Psoas muscle (tissue), 8 donors: ENCODE data around the gene SPRYD7. TPM values are rescaled to one million over a fixed set of nuclear protein-coding genes. Genes with fewer than 3 reads are reported as not detected.

Source experiments
- ATAC-seq, 4 donors: fragments of 200-7000 bp; cut with Tn5 transposase; one replicate each; pipeline ENCODE4 v1.9.1; 2020; ENCODE audit warnings: moderate library complexity in 3 of 4, mild to moderate bottlenecking in 2 of 4
- DNase-seq, 2 donors: peaks; one replicate each; pipeline ENCODE4 v3.0.0-alpha.2; 2020
- H3K27ac ChIP-seq: fragments of 200-600 bp; one replicate; pipeline ENCODE4 v1.8.0; 2022
- H3K27me3 ChIP-seq, 3 donors: fragments of 200-600 bp in 1 of 3; one replicate each; pipeline versions ENCODE4 v1.6.1 to v1.8.0; 2013 to 2022; ENCODE audit warnings: low read length in 2 of 3, mild to moderate bottlenecking in 2 of 3, moderate library complexity in 1 of 3; ENCODE audit not compliant: insufficient read depth in 3 of 3
- H3K36me3 ChIP-seq, 2 donors: fragments of 200-600 bp in 1 of 2; one replicate each; pipeline versions ENCODE4 v1.6.1 to v1.8.0; 2013 to 2022; ENCODE audit warnings: low read depth in 1 of 2, mild to moderate bottlenecking in 1 of 2, moderate library complexity in 1 of 2; ENCODE audit not compliant: insufficient read depth in 1 of 2
- H3K4me1 ChIP-seq: fragments of 200-600 bp; one replicate; pipeline ENCODE4 v1.8.0; 2022
- H3K4me3 ChIP-seq: fragments of 200-600 bp; one replicate; pipeline ENCODE4 v1.8.0; 2022; ENCODE audit warnings: mild to moderate bottlenecking
- H3K9me3 ChIP-seq: fragments of 200-600 bp; one replicate; pipeline ENCODE4 v1.8.0; 2022
- WGBS, 3 donors: extraction: QIAGEN DNeasy Blood & Tissue Kit; methylation state at CpG; one replicate each; pipeline versions ENCODE4 v1.1.6 to v1.1.7; 2013; 5-methylcytosine and 5-hydroxymethylcytosine counted together
- intact Hi-C, 2 donors: fragments of 100-400 bp; cut with DNase I; formaldehyde crosslinking; loops; one replicate each; pipeline versions ENCODE4 v1.11.0 to v1.14.2; 2022
- long read RNA-seq, 2 donors: library from polyadenylated mRNA; unstranded; transcript quantifications; one replicate each; pipeline ENCODE4 v2.0.0, GENCODE V29; 2021
- polyA plus RNA-seq, 3 donors: library from polyadenylated mRNA; stranded (reverse); fragments of 200-250 nt; gene quantifications; one replicate each; pipeline ENCODE4 v1.2.3, GENCODE V29; 2013
- total RNA-seq, 4 donors: library from RNA; stranded (reverse); fragmentation: NEBNext Ultra II Directional in 2 of 4; extraction: Animal tissue kit (Norgen Biotek cat#: 25700) in 2 of 4; gene quantifications; one replicate each; pipeline versions ENCODE4 v1.2.1 to v1.2.4, GENCODE V29; 2021 to 2023
- TF ChIP-seq, protein P1 (sequence below): fragments of 200-600 bp; IDR thresholded peaks from one replicate; pipeline ENCODE4 v1.8.0; 2022; ENCODE audit warnings: antibody characterized with exemption
- donor health status: healthy with polysubstance abuse.
- donor health status: DM: no; HTN: no; CAD: no; lungs with moderate emphysema.
- donor health status: Bipolar disorder and iron deficiency.
- donor health status: healthy.
- donor health status: DM: yes; HTN: yes; CAD: no.
- donor health status: DM: no; HTN: no; CAD: no.
- donor health status: DM: no; HTN: no; CAD: no.
- donor health status: DM: yes; HTN: yes; CAD: no.

The SPRYD7 gene, protein sequence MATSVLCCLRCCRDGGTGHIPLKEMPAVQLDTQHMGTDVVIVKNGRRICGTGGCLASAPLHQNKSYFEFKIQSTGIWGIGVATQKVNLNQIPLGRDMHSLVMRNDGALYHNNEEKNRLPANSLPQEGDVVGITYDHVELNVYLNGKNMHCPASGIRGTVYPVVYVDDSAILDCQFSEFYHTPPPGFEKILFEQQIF
- total RNA-seq = 10 to 100 TPM; 12.3 to 23.8 (median 17.4) TPM
- 10 to 100 TPM in 1 of 3 donors, 1 to 10 TPM in 2; 4.7 to 16.4 (median 7.4) TPM for polyA plus RNA-seq
- long read RNA-seq, donor 1, transcript SPRYD7-202 (4 exons, 3,086 nt) = minor isoform, 5 of 31 reads
- long read RNA-seq, donor 1, transcript SPRYD7-201 (5 exons, 3,053 nt) = major isoform, 17 of 31 reads
- long read RNA-seq, donor 1, partial matches to known transcripts = 2 of 31 reads
- long read RNA-seq, donor 1, other reads (novel, unspliced or antisense) = 7 of 31 reads
- long read RNA-seq, donor 2, transcript SPRYD7-201 (5 exons, 3,053 nt) = major isoform, 25 of 46 reads
- long read RNA-seq, donor 2, partial matches to known transcripts = 0 of 46 reads
- long read RNA-seq, donor 2, other reads (novel, unspliced or antisense) = 17 of 46 reads

GRCh38 chr13:49936075-49936967 is at the start of gene SPRYD7:
TSS of gene SPRYD7 (minus strand) at chr13:49936340. CDS start at chr13:49936235, 105 bp downstream.
- TF ChIP-seq, protein P1, sequence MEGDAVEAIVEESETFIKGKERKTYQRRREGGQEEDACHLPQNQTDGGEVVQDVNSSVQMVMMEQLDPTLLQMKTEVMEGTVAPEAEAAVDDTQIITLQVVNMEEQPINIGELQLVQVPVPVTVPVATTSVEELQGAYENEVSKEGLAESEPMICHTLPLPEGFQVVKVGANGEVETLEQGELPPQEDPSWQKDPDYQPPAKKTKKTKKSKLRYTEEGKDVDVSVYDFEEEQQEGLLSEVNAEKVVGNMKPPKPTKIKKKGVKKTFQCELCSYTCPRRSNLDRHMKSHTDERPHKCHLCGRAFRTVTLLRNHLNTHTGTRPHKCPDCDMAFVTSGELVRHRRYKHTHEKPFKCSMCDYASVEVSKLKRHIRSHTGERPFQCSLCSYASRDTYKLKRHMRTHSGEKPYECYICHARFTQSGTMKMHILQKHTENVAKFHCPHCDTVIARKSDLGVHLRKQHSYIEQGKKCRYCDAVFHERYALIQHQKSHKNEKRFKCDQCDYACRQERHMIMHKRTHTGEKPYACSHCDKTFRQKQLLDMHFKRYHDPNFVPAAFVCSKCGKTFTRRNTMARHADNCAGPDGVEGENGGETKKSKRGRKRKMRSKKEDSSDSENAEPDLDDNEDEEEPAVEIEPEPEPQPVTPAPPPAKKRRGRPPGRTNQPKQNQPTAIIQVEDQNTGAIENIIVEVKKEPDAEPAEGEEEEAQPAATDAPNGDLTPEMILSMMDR = peak; percentile 89
- intact Hi-C loops = loop anchor here (5.0 to 10.0 kb wide), 2 partner anchors 282 to 976 kb away; no protein-coding TSS in a partner anchor
- ATAC-seq (peak; percentile 97 to 99 (median 98)), DNase-seq (peak; percentile 98 to 99)
- Histone ChIP-seq H3K9me3 (no peaks in the 10 kb centered on the region), H3K27me3 (no peaks in the 10 kb centered on the region), H3K4me3 (peak within 1 kb of the TSS; percentile 90), H3K27ac (peak within 1 kb of the TSS; percentile 92), H3K4me1 (peaks cover 29% of the 10 kb centered on the region), H3K36me3 (peaks cover 0 to 2% of the 10 kb centered on the region in 2 donors)
- WGBS, 3 donors = 0% methylated on average over 60 to 71 of the region's 71 CpGs

DNA sequence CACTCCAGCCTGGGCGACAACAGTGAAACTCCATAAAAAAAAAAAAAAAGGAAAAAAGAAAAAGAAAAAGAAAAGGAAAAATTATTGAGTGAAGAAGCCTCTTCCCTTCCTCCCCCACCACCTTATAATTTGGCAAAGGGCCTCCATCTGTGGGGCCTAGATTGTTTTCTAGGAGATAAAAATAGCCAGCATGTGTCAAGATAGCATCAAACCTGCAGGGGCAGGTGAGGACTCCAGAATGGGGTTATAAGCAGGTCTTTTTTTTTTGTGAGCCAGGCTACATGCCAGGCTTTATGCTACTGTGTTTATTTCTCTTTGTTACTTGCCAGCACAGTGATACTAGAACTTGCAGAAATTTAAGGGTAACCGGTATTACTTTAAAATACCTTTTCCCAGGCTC is 49.0 kb upstream of the SPRYD7 start:
- intact Hi-C loops = no loop called here
- no peaks in the 10 kb centered on the region for H3K27me3 ChIP-seq
- TF ChIP-seq, protein P1 = no peak
- 70 to 78% (median 72%) methylated on average over 2 of the region's 2 CpGs for WGBS, 3 donors
- DNase-seq (no peak), ATAC-seq (peak; percentile 61 to 83 (median 70))
- no peak overlapping the region for H3K4me3 ChIP-seq
- peaks cover 0 to 18% of the 10 kb centered on the region in 2 donors for H3K36me3 ChIP-seq
- H3K9me3 ChIP-seq = no peaks in the 10 kb centered on the region
- H3K27ac ChIP-seq = peak overlapping the region; percentile 24
- peaks cover 14% of the 10 kb centered on the region for H3K4me1 ChIP-seq

GRCh38 chr13:49980266-49980665 is 44.1 kb upstream of the SPRYD7 start:
- Histone ChIP-seq H3K27ac (no peak overlapping the region), H3K4me3 (no peak overlapping the region), H3K4me1 (peaks cover 3% of the 10 kb centered on the region), H3K9me3 (no peaks in the 10 kb centered on the region), H3K27me3 (no peaks in the 10 kb centered on the region), H3K36me3 (peaks cover 0 to 11% of the 10 kb centered on the region in 2 donors)
- DNase-seq (no peak), ATAC-seq (peak in 1 of 4 donors; percentile 17)
- TF ChIP-seq, protein P1 = no peak
- intact Hi-C loops = no loop called here

DNA sequence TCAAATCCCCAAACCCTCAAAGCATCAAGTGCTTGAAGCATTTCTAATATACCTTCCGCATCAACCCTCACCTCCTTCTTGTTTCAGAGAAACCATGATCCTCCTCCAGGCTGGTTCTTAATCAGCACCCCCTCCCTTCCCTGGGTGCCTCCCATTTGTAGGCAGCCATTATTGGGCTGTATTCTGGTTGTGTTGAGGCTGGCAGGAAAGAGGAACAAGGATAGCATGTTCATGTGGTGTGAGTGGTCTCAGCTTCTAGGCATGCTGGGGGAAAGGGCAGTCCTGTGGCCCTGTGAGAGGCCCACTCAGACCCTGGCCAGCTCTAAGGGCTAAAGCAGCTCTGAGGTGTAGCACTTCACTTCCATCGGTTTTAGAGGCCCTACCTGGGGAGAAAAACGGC is 41.9 kb upstream of the SPRYD7 start:
- 60 to 86% (median 81%) methylated on average over 3 of the region's 3 CpGs for WGBS, 3 donors
- H3K27ac ChIP-seq = no peak overlapping the region

More for the DNA sequence above, 41.9 kb upstream of the SPRYD7 start:
- no peaks in the 10 kb centered on the region for H3K27me3 ChIP-seq
- intact Hi-C loops = loop anchor here (2.0 to 10.0 kb wide), 6 partner anchors 554 to 1094 kb away; no protein-coding TSS in a partner anchor
- DNase-seq (no peak), ATAC-seq (no peak)
- H3K9me3 ChIP-seq = no peaks in the 10 kb centered on the region
- no peaks in the 10 kb centered on the region for H3K4me1 ChIP-seq
- TF ChIP-seq, protein P1 = no peak
- H3K4me3 ChIP-seq = no peak overlapping the region
- peaks cover 0 to 27% of the 10 kb centered on the region in 2 donors for H3K36me3 ChIP-seq
